GM20431 (cell line): ENCODE results near the gene MRM1.

Experiments
- in situ Hi-C: fragments of 300-500 bp; cut with MseI, MboI; formaldehyde crosslinking; loops from one replicate; pipeline ENCODE4 v1.15.0; 2020; ENCODE audit warnings: low sequenced_read_pairs; ENCODE audit not compliant: unreplicated experiment

The MRM1 gene

DNA sequence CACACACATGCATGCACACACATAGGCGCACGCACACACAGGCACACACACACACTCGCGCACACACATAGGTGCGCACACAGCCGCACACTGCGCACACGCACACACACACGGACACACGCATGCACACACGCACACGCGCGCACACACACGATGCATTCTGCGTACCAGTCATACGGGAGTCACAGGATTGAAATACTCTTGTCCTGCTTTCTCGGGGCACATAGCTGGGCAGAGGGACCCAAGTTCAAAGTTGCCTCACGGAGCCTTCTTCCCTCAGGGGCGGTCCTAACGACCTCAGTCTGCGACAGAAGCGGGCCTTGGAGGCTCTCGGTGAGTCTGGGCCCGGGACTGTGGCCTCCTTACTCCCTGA, 56.0 kb downstream of the MRM1 start:
- in situ Hi-C loops: no loop called here

DNA sequence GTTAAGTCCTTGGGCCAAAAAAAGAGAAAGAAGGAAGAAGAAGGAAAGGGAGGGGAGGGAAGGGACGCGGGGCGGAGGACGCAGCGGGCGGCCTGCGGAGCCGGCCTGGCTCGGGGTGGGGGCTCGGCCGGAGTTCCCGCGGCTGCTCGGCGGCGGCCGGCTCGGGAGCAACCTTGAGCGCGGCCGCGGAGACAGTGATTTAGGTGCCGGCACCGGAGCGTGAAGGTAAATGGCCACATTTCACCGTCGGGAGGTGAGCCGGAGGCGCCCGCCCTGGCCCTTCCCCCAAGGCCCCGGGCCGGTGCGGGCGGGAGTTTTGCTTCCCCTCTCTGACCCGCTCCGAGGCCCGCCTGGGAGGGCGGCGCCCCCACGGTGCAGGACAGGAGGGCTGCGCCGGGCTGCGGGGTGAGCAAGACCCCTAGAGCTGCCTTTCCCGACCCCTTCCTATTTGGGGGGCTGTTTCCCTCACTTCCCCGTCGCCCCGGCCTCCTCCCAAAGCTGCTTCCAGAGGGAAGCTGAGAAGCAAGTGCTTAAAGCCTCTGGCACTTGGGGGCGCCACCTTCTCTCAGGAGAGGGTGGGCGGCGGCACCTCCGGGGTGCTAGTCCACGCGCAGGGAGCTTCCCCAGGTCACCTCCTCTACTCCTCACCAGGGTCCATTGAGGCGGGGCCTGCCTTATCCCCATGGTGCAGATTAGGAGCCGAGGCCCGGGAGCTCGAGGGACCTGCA, 56.5 kb downstream of the MRM1 start:
- in situ Hi-C loops: no loop called here
